ENCODE data around the gene CRYBB1. TPM values are rescaled to one million over a fixed set of nuclear protein-coding genes. Genes with fewer than 3 reads are reported as not detected.
A peak's percentile ranks its signal among the peaks of the same experiment; 100 is the strongest.

CRYBB1 gene
- total RNA-seq, 3 donors from 2014 or later, result not detected

GRCh38 chr22:26604368-26604767, 13.5 kb downstream of the CRYBB1 start:
- Mint-ChIP-seq H3K27me3 (ENCODE audit: low read depth) (no peaks in the 10 kb centered on the region), H3K36me3 (ENCODE audit: insufficient read depth) (no peaks in the 10 kb centered on the region)
- no peak for ATAC-seq

GRCh38 chr22:26602127-26602526, 15.7 kb downstream of the CRYBB1 start:
- Mint-ChIP-seq H3K4me1 (ENCODE audit: low read depth) (peaks cover 14% of the 10 kb centered on the region), H3K27me3 (ENCODE audit: low read depth) (no peaks in the 10 kb centered on the region), H3K9me3 (no peaks in the 10 kb centered on the region), H3K36me3 (ENCODE audit: insufficient read depth) (no peaks in the 10 kb centered on the region), H3K4me3 (no peak overlapping the region)
- ATAC-seq (no peak), DNase-seq (no peak)

More at GRCh38 chr22:26604368-26604767, 13.5 kb downstream of the CRYBB1 start:
- DNase-seq, result no peak
- Mint-ChIP-seq H3K9me3 (no peaks in the 10 kb centered on the region), H3K4me3 (no peak overlapping the region), H3K4me1 (ENCODE audit: low read depth) (peaks cover 7% of the 10 kb centered on the region)

DNA sequence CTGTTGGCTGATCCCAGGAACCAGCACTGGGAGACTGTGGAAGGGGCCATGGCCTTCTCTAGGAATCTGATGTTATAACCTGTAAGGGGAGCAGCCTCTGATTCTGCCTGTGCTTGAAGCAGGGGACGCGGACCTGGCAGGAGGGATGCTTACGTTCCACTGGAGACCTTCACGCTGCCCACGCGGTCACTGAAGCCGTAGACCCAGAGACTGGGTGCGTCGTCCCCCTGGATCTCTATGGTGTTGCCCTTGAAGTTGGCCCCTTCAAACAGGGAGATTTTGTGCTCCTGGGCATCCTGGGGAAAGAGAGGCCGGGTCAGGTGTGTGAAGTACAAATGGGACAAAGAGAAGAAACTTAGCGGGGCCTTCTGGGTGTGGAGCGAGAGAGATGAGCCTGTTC, 16.1 kb downstream of the CRYBB1 start:
- Mint-ChIP-seq H3K4me1 (ENCODE audit: low read depth) (peaks cover 17% of the 10 kb centered on the region), H3K4me3 (no peak overlapping the region), H3K9me3 (no peaks in the 10 kb centered on the region), H3K36me3 (ENCODE audit: insufficient read depth) (no peaks in the 10 kb centered on the region), H3K27me3 (ENCODE audit: low read depth) (no peaks in the 10 kb centered on the region)
- DNase-seq (no peak), ATAC-seq (no peak)

DNA sequence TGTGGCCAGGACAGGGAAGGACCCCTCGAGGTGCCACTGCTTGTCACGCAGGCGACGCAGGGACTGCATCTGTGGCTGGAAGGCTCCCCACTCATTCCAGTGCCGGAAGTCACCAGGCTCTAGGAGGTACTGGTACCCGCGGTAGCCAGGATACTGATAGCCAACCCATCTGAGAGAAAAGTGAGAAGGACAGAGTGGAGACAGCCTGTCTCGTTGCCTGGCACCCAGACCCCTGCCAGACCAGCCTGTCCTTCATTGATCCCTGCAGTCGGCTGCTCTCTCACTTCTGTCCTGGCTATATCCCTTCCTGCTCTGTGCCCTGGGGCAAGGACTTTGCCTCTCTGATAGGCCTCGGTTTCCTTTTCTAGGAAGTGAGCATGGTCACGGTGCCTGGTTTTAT, 18.3 kb downstream of the CRYBB1 start:
- peaks cover 16% of the 10 kb centered on the region for H3K4me1 Mint-ChIP-seq (ENCODE audit: low read depth)
- no peaks in the 10 kb centered on the region for H3K27me3 Mint-ChIP-seq (ENCODE audit: low read depth)
- H3K36me3 Mint-ChIP-seq (ENCODE audit: insufficient read depth), result no peaks in the 10 kb centered on the region
- no peaks in the 10 kb centered on the region for H3K9me3 Mint-ChIP-seq
- ATAC-seq, result no peak
- no peak overlapping the region for H3K4me3 Mint-ChIP-seq
- no peak for DNase-seq

GRCh38 chr22:26597480-26597879, 20.3 kb downstream of the CRYBB1 start:
- DNase-seq (no peak), ATAC-seq (no peak)
- H3K4me3 Mint-ChIP-seq, result no peak overlapping the region
- H3K36me3 Mint-ChIP-seq (ENCODE audit: insufficient read depth), result no peaks in the 10 kb centered on the region
- H3K4me1 Mint-ChIP-seq (ENCODE audit: low read depth), result peaks cover 36% of the 10 kb centered on the region
- no peaks in the 10 kb centered on the region for H3K9me3 Mint-ChIP-seq
- H3K27me3 Mint-ChIP-seq (ENCODE audit: low read depth), result no peaks in the 10 kb centered on the region

GRCh38 chr22:26597026-26597425, 20.8 kb downstream of the CRYBB1 start:
- Mint-ChIP-seq H3K9me3 (no peaks in the 10 kb centered on the region), H3K36me3 (ENCODE audit: insufficient read depth) (no peaks in the 10 kb centered on the region), H3K4me3 (no peak overlapping the region), H3K4me1 (ENCODE audit: low read depth) (peaks cover 40% of the 10 kb centered on the region), H3K27me3 (ENCODE audit: low read depth) (no peaks in the 10 kb centered on the region)
- ATAC-seq, result peak; percentile 50 to 57
- no peak for DNase-seq

- no peaks in the 10 kb centered on the region for H3K27me3 Mint-ChIP-seq (ENCODE audit: low read depth)
- no peak overlapping the region for H3K4me3 Mint-ChIP-seq
- no peaks in the 10 kb centered on the region for H3K9me3 Mint-ChIP-seq
- H3K36me3 Mint-ChIP-seq (ENCODE audit: insufficient read depth), result no peaks in the 10 kb centered on the region
- DNase-seq (no peak), ATAC-seq (no peak)
- peaks cover 50% of the 10 kb centered on the region for H3K4me1 Mint-ChIP-seq (ENCODE audit: low read depth)
These were observed 24.1 kb downstream of the CRYBB1 start for GRCh38 chr22:26593763-26594162.

GRCh38 chr22:26592421-26592891, 25.4 kb downstream of the CRYBB1 start:
- Mint-ChIP-seq H3K4me1 (ENCODE audit: low read depth) (peaks cover 55% of the 10 kb centered on the region), H3K9me3 (no peaks in the 10 kb centered on the region), H3K27me3 (ENCODE audit: low read depth) (no peaks in the 10 kb centered on the region), H3K36me3 (ENCODE audit: insufficient read depth) (no peaks in the 10 kb centered on the region), H3K4me3 (no peak overlapping the region)
- no peak for DNase-seq
- ATAC-seq, result peak in 1 of 2 donors; percentile 12

- H3K9me3 Mint-ChIP-seq, result no peaks in the 10 kb centered on the region
- H3K27me3 Mint-ChIP-seq (ENCODE audit: low read depth), result no peaks in the 10 kb centered on the region
- peaks cover 66% of the 10 kb centered on the region for H3K4me1 Mint-ChIP-seq (ENCODE audit: low read depth)
- DNase-seq, result peak; percentile 77
- H3K36me3 Mint-ChIP-seq (ENCODE audit: insufficient read depth), result no peaks in the 10 kb centered on the region
- peak within 1 kb of the TSS; percentile 89 for H3K4me3 Mint-ChIP-seq
- ATAC-seq, result peak; percentile 91 to 92
These were observed 27.7 kb downstream of the CRYBB1 start, which contains the start of gene TPST2 for GRCh38 chr22:26589845-26590736. TSS of gene TPST2 (minus strand) at chr22:26590132. CDS start at chr22:26541630, 48,502 bp downstream.

GRCh38 chr22:26589367-26589844, 28.4 kb downstream of the CRYBB1 start:
- Mint-ChIP-seq H3K9me3 (no peaks in the 10 kb centered on the region), H3K4me1 (ENCODE audit: low read depth) (peaks cover 71% of the 10 kb centered on the region), H3K36me3 (ENCODE audit: insufficient read depth) (no peaks in the 10 kb centered on the region), H3K4me3 (peak overlapping the region; percentile 89), H3K27me3 (ENCODE audit: low read depth) (no peaks in the 10 kb centered on the region)
- ATAC-seq (peak; percentile 36 to 49), DNase-seq (peak; percentile 34)

DNA sequence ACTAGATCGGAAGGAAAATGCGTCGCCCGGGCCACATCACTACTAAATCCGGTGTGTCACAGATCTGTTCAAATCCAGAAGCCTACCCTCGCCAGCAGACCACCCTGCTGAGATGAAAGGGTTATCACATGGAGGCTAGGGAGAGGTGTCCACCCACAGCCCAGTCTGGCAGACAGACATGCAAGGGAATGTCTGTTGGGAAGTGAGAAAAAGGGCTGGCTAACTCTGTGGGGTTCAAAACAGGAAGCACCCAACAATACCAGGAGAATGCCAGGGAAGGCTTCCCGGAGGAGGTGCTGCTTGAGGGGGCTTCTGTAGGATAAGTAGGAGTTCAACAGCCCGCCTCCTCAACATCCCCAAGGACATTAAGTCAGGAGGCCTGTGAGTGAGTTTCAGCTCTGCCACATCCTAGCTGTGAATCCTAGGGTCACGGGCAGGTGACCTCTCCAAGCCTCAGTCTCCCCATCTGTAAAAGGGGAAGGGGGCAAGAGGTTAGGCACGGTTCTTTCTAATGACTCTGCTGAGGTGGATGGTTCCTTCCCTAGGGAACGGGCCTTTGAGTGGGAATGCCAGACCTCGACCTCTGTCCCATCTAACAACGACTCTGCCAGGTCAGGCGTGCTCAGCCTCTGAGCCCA, 29.0 kb downstream of the CRYBB1 start:
- no peaks in the 10 kb centered on the region for H3K9me3 Mint-ChIP-seq
- no peaks in the 10 kb centered on the region for H3K27me3 Mint-ChIP-seq (ENCODE audit: low read depth)
- peaks cover 71% of the 10 kb centered on the region for H3K4me1 Mint-ChIP-seq (ENCODE audit: low read depth)
- peak overlapping the region; percentile 89 for H3K4me3 Mint-ChIP-seq
- DNase-seq (no peak), ATAC-seq (no peak)
- H3K36me3 Mint-ChIP-seq (ENCODE audit: insufficient read depth), result peaks cover 2% of the 10 kb centered on the region

GRCh38 chr22:26587991-26588613, 29.7 kb downstream of the CRYBB1 start:
- DNase-seq (no peak), ATAC-seq (no peak)
- Mint-ChIP-seq H3K4me3 (peak overlapping the region; percentile 89), H3K27me3 (ENCODE audit: low read depth) (no peaks in the 10 kb centered on the region), H3K9me3 (no peaks in the 10 kb centered on the region), H3K36me3 (ENCODE audit: insufficient read depth) (peaks cover 2% of the 10 kb centered on the region), H3K4me1 (ENCODE audit: low read depth) (peaks cover 67% of the 10 kb centered on the region)

- Mint-ChIP-seq H3K4me1 (ENCODE audit: low read depth) (peaks cover 55% of the 10 kb centered on the region), H3K9me3 (no peaks in the 10 kb centered on the region), H3K4me3 (no peak overlapping the region), H3K36me3 (ENCODE audit: insufficient read depth) (peaks cover 2% of the 10 kb centered on the region), H3K27me3 (ENCODE audit: low read depth) (no peaks in the 10 kb centered on the region)
- DNase-seq (no peak), ATAC-seq (no peak)
These were observed 31.1 kb downstream of the CRYBB1 start for GRCh38 chr22:26586556-26587325.

Measured in activated T-cell treated with anti-CD3 and anti-CD28 coated beads, Interleukin-2, amount 50 U/mL, for 4 hours (primary cell).